Spleen (tissue), 7 donors: ENCODE measurements around the gene PNMA6E.

ENCODE experiments used
- POLR2A ChIP-seq, 3 donors: fragments of 450-650 bp; IDR thresholded peaks; one replicate each; pipeline ENCODE4 v1.5.1; 2017; ENCODE audit warnings: antibody characterized with exemption in 3 of 3, mild to moderate bottlenecking in 1 of 3
- TF ChIP-seq, protein P1 (sequence below), 11 experiments: fragments of 200-600 bp in 7 of 11; fragments of 450-650 bp in 4 of 11; sonication (generic) in 4 of 11; IDR thresholded peaks in 8 of 11; conservative IDR thresholded peaks in 3 of 11; 1 replicate in 7 of 11; 2 replicates in 4 of 11; pipeline versions ENCODE4 v1.4.0 to v1.8.0; 2016 to 2021; ENCODE audit warnings: antibody characterized with exemption in 11 of 11, inconsistent platforms in 4 of 11, mild to moderate bottlenecking in 1 of 11
- donor health status: DM: no; HTN: no; CAD: no; lungs with moderate emphysema.
- donor health status: DM: no; HTN: no; CAD: no.
- donor health status: DM: no; HTN: no; CAD: no.

GRCh38 chrX:153397256-153397960 lies 3.7 kb downstream of the PNMA6E start:
- no peak for TF ChIP-seq POLR2A (IDR thresholded peaks at IDR 0.05)
- TF ChIP-seq, protein P1, sequence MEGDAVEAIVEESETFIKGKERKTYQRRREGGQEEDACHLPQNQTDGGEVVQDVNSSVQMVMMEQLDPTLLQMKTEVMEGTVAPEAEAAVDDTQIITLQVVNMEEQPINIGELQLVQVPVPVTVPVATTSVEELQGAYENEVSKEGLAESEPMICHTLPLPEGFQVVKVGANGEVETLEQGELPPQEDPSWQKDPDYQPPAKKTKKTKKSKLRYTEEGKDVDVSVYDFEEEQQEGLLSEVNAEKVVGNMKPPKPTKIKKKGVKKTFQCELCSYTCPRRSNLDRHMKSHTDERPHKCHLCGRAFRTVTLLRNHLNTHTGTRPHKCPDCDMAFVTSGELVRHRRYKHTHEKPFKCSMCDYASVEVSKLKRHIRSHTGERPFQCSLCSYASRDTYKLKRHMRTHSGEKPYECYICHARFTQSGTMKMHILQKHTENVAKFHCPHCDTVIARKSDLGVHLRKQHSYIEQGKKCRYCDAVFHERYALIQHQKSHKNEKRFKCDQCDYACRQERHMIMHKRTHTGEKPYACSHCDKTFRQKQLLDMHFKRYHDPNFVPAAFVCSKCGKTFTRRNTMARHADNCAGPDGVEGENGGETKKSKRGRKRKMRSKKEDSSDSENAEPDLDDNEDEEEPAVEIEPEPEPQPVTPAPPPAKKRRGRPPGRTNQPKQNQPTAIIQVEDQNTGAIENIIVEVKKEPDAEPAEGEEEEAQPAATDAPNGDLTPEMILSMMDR (IDR thresholded peaks at IDR 0.05 in 8 of 11, conservative IDR thresholded peaks at IDR 0.05 in 3 of 11): no peak
